HG02571 (cell line): ENCODE results near the gene EXOSC2.

Source experiments
- ATAC-seq: cut with Tn5 transposase; IDR thresholded peaks from one replicate; pipeline ENCODE4 v1.9.1; 2021; ENCODE audit warnings: mild to moderate bottlenecking, moderate library complexity; ENCODE audit not compliant: unreplicated experiment

The EXOSC2 gene

DNA sequence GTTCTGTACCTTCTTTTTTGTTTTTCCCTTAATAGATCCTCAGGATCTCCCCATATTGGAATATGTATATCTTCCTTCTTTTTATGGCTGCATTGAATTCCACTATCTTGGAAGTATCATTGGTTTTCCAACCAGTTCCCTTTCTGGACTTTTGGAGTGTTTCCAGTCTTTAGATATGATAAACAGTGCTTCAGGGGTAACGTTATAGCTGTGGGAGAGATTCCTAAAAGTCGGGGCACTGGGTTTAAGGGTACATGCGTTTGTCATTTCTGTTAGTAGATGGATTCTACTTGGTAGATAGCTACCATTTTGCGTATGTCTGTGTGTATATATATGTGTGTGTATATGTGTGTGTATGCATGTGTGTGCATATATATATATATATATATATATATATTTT, 42.0 kb downstream of the EXOSC2 start:
- no peak for ATAC-seq

DNA sequence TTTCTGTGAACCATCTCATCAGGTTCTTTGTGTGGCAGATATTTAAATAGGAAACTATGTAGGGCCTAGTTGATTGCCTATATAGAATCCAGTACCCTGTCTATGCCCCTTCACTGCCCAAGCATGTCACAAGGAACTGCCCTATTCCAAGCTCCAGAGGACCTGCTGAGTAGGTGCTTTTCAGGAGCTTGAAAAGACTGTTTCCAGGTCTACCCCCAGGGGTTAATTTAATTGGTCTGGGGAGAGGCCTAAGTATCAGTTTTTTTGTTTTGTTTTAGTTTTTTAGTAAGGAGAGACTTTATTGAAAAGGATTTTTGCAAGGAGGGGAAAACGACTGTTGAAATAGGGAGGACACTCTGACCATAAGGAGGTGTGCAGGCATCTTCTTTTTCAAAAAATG, 43.3 kb downstream of the EXOSC2 start:
- no peak for ATAC-seq

DNA sequence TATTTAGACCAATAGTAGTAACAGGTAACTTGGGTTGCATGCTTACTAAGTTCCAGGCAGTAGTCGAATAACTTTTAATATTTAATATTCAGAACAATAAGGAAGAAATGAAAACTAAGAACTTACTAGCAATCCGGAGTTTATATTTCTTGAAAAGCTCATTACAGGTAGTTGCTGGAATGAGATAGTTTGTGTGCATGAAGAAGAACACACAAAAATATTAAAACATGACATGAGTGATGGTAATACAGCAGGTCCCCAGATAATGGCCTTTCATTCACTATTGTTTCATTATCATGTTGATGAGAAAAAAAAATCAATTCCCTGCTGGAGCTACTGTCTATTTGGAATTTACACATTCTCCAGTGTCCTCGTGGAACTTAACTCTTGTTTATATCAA, 44.7 kb downstream of the EXOSC2 start:
- no peak for ATAC-seq

DNA sequence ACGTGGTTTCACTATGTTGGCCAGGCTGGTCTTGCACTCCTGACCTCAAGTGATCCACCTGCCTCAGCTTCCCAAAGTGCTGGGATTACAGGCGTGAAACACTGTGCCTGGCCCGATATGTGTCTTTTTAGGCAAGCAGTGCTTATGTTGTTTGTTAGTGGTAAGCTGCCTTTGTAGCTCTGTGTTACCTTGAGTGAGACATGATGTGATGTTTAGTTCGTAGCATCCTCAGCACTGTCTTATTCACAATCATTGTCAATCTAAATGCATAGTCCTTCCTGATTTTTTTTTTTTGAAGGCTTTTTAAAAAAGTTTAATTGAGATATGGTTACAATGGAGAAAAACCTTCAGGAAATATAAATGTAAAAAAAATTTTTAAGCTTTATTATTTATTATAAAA, 45.5 kb downstream of the EXOSC2 start:
- no peak for ATAC-seq

DNA sequence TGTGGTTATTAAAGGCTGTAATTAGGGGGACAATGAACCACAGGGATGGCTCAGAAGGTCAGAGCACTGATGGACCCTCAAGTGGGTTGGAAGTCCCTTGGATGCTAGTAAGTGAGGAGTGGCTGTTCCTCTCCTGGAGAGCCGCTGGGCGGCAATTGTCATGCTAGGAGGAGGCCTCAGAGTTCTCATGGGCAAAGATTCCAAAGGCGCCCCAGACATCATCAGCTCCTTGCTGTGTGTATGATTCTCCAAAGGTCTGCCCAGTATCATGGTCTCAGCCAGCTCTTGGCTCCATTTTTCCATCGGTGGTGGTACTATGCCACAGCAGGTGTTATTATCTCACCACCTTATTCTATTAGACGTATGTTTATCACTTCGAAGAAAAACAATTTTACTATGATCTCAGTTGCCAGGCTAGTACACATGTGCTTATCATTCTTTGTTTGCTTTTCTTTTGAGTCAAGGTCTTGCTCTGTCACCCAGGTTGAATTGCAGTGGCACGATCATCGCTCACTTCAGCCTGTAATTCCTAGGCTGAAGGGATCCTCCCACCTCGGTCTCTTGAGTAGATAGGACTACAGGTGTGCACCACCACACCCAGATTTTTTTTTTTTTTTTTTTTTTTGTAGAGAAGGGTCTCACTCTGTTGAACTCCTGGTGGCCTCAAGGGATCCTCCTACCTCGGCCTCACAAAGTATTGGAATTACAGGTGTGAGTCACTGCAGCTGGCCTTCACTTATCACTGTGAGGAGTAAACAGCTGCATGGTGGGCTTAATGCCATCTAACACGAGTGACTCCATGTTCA, 46.8 kb downstream of the EXOSC2 start:
- no peak for ATAC-seq

DNA sequence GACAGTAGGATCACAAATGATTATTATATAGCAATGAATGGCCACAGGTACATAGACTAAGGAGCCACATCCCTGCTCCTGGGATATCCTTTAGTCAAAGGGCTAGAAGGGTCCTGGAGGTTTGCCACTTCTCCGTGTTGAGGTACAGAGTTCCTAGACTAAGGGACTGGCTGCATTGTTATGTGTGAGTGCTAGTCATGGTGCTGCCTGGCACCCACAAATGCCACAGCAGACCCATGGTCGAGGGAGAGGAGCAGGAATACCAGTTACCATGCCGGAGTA, 47.4 kb downstream of the EXOSC2 start:
- no peak for ATAC-seq

DNA sequence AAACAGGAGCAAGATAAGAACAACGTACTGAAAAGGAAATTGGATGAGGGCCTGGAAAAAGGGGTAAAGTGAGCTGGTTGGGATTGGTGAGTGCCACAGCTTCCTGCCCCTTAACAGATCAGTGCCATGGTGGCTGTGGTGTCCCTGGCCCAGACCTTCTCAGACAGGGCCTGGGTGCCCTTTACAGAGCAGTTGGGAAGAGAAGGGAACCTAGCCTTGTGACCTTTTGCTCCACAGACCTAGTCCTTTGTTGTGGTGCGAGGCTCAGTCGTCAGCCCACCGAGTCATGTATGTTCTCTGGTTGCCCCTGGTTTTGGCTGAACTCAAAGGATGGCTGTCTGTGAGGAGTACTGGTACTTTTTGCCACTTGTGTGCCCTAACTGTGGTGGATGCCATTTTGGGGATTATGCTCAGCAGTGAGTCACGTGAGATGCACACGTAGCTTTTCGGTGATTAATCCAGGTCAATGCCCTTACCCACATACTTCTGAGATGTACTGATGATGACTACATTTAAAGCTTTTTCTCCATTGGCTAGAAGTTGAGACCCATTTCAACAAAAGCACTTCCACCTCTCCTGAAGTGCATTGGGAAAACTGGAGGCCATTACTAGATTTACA, 48.4 kb downstream of the EXOSC2 start:
- no peak for ATAC-seq

DNA sequence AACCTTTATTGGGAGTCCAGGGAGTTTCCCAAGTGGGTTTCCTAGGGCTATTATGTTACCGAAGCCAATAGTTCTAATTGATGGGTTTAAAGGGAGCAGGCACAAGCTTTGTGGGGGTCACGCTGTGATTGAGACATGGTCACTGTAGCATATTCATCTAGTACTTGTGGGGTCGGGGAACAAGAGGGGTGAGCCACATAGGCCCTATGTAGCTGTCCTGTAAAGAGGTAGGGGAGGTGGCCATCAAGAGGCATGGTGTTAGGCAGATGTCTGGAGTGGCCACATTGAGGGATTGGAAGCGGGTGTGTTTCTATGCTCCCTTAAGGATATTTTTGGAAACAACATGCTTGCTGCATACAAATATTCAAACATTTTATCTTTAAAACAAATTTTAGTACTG, 50.1 kb downstream of the EXOSC2 start:
- no peak for ATAC-seq

DNA sequence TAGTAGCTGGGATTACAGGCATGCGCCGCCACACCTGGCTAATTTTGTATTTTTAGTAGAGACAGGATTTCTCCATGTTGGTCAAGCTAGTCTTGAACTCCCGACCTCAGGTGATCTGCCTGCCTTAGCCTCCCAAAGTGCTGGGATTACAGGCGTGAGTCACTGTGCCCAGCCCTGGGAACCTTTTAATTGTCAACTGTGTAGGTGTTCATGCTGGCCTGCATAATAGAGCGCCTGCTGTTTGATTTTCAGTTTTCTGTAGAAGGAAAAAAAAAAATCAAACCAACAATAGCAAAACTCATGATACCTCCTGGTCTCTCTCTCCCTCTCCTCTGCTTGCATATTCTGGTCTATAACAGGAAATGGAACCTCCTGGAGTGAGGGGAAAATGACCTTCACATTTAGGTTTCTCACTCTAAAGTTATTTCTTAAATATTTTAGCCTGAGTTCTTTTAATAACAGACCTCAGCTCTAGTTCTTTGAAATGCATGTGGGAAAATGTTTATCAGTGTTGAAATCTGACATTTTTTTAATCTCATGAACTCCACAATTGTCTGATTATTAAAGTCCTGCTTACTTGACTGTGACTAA, 51.7 kb downstream of the EXOSC2 start:
- ATAC-seq: no peak

DNA sequence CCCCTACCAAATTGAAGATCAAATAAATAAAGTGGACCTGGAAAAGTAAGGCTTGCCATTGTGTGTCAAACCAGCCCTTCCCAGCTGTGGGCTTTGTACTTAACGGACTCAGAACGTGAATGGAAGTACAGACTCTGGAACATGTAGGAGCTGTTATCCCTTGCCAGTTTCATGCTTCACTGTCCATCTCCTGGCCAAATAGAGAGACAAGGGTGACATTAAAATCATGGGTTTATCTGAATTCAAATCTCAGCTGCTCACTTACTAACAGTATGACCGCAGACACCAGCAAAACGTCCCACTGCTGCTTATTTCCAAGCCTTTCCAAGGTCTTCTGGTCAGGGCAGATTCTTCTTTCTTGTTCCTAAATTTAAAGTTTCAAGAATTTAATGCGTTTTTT, 52.2 kb downstream of the EXOSC2 start:
- no peak for ATAC-seq

DNA sequence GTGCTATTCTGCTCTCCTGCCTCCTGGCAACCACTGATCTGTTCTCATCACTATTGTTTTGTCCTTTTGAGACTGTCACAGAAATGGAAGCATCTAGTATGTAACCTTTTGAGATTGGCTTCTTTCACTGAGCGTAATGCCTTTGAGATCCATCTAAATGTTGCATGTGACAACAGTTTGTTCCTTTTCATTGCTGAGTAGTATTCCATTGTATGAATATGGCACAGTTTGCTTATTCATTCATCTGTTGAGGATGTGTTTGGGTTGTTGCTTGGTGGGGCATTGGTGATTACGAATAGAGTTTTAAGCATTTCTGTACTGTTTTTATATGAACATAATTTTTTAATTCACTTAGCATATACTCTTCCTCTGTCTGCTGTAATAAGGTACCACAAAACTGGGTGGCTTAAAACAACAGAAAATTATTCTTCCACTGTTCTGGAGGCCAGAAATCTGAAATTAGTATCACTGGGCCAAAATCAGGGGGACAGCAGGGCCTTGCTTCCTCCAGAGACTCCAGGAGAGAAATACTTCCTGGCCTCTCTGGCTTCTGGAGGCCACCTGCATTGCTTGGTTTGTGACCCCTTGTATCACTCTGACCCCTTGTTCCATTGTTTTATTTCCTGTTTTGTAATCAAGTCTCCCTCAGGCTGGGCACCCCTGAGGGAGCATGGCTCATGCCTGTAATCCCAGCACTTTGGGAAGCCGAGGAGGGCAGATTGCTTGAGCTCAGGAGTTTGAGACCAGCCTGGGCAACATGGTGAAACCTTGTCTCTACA, 53.0 kb downstream of the EXOSC2 start:
- no peak for ATAC-seq

DNA sequence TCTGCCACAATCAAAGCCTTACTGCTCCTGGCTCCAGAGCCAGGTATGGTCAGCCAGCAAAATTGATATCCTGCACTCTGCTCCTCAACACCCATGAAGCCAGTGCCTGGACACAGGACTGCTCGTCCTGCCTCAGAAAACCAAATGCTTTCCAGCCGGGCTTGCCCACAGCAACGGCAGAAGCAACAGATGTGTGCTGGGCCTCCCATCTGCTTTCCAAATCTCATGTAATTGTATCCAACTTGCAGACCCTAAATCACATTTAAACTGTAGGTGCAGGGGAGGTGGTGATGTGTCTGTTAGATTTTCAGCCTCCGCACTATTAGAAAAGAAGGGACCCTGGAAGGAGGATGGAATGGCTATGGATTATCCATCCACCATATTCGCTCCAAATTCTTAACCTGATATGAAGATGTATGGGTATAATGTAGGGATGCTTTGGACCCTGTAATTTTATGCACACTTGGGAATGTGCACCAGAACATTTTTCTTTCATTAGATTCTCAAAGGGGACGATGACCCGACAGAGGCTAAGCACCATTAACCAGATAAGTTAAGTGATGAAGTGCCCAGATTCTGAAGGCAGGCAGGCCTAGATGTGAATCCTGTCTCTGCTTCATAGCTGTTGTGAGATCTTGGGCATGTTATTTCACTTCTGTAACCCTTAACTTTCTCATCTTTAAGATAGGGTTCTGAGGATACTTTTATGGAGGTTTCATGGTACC, 58.2 kb downstream of the EXOSC2 start:
- ATAC-seq: no peak
